HG03354 (cell line): ENCODE data around the gene CNTRL.

Experiments
- ATAC-seq: cut with Tn5 transposase; IDR thresholded peaks from one replicate; pipeline ENCODE4 v1.9.1; 2021; ENCODE audit warnings: mild to moderate bottlenecking; ENCODE audit not compliant: unreplicated experiment, poor library complexity, severe bottlenecking

CNTRL gene

GRCh38 chr9:121192959-121193640 is 118.3 kb downstream of the CNTRL start:
- ATAC-seq = no peak

- ATAC-seq = no peak
Observed at GRCh38 chr9:121194730-121195129, 120.0 kb downstream of the CNTRL start.

GRCh38 chr9:121196389-121196788 is 121.6 kb downstream of the CNTRL start:
- peak; percentile 43 for ATAC-seq

- ATAC-seq = no peak
Observed at GRCh38 chr9:121197132-121197531, 122.4 kb downstream of the CNTRL start.

- ATAC-seq = no peak
Observed at GRCh38 chr9:121198512-121199042, 123.8 kb downstream of the CNTRL start.

DNA sequence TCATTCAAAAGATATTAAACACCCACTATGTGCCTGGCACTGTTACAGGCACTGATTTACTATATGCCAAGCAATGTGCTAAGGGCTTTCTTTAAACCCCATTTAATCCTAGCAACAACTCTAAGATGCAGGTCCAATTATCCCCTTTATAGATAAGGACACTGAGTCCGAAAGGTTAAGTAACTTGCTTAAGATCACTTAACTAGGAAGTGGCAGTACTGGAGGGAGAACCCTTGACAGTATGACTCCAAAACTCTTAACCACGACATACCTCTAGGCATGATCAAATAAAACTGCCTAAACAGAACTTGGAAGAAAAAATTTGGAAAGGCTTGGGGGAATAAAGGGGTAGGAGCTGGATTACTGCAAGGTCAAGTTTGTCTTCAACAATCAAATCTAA is 125.2 kb downstream of the CNTRL start:
- no peak for ATAC-seq

GRCh38 chr9:121200356-121200755 is 125.6 kb downstream of the CNTRL start:
- ATAC-seq = no peak

DNA sequence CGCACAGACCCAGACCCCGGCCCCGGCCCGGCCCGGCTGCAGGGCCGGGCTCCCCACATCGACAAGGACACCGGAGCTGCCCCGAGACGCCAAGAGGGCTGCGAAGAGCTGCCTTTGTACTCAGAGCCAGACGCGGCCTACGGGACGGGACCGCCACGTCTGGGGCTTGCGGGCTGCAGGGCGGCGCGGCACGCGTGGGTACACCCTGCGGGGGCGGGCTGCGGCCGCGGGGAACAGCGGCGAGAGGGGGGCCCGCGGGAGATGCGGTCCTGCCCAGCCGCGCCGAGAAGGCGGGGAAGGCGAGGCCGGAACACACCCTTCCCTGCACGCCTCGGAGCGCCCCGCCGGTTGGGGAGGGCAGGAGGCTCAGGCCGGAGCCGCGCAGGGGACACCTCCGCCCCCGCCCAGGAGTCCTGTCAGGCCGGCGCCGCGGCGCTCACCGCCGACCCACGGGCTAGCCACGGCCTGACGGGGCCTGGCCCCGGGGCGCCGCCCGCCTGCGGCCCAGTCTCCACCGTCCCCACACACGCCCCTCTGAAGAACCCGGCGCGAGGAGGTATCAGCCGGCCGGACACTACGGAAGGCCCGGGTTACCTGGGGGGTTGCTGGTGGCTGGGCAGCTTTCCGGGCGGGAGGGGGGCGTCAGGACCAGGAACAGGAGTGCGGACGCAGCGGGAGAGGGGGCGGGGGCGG is 126.4 kb downstream of the CNTRL start:
- peak; percentile 32 for ATAC-seq

DNA sequence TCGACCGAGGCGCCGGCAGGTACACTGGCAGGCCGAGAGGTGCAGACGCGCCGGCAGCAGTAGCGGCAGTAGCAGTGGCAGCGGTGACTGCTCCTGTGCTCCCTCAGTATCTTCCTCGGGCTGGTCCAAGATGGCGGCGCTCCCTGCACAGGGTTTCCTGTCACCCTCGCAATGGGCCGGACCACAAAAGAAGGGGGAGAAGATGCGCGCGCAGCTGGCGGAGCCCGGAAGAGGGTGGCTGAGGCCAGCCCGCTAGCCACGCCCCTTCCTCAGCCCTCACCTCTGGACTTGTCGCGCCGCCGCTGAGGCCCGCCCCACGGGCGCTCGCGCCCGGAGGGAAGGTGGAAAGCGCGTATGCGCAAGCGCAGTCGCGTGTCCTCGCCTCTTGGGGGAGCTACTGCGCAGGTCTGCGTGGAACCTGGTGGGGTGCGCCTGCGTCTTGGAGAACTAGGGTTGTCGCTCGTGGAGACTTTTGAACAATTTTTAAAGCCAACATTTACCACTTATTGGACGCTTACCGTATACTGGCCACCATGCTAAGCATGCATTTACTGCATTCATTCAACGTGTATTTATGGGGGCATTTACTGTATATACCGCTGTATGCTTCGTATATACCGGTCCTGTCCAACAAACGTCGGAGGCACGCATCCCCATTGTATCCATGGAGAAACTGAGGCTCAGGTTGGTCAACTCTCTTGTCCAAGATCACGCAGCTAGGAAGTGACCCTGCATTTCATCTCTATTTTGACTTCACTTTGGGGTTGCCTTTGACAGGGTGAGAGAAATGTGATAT is 127.2 kb downstream of the CNTRL start, which contains the start of gene RAB14:
TSS of gene RAB14 (minus strand) at position 132 of the 796 bp plus-strand sequence. CDS start 8,457 bp downstream, outside the sequence.
- peak; percentile 89 for ATAC-seq

DNA sequence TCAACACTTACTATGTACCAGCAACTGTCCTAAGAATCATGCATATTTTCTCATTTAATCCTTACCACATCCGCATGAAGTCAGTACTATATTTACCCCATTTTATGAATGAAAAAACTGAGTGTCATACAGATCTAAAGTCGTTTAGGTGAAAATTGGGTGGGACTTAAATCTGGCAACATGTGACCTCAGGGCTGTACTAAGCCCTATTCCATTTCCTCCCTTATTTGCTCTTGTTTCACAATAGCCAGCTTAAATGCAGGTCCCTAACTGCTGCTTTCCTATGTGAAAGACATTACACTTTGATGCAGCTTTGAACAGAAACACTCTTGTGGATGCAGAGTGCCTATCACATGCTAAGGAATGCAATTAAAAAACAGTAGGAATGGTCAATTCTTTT is 129.4 kb downstream of the CNTRL start:
- ATAC-seq = no peak

- ATAC-seq = no peak
Observed at GRCh38 chr9:121204611-121205010, 129.9 kb downstream of the CNTRL start.

DNA sequence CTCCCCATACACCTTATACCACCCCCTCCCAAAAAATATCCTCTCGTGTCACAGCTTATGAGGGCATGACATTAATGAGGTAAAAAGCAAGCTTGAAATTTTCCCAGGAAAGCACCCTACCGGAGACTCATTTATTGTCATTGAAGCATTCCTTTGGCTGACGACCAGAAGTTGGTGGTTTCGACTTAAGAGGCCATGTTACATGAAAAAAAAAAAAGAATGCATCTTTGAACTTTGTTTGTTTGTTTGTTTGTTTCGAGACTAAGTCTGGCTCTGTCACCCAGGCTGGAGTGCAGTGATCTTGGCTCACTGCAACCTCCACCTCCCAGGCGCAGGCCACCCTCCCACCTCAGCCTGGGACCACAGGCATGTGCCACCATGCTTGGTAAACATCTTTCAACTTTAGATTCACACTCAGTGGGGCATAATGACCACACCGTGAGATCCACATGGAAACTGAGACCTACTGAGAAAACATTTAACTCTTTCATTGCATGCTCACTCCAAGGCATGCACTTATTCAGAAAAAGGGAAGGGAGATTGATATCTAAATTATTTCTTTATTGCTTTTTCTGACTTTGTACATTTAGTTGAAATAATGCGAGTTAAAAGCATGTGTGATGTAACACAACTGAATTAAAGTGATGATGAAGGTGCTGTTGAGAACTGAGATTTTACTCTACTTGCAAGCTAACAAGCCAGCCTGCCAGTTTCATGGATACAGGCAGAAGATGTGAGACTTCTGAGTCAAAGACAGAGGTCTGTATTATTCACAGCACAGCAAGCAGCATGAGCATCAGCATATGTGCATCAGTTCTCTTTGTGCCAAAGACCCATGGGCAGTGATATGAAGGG is 132.0 kb downstream of the CNTRL start:
- ATAC-seq = peak; percentile 40

GRCh38 chr9:121207371-121207940 is 132.7 kb downstream of the CNTRL start:
- peak; percentile 91 for ATAC-seq

DNA sequence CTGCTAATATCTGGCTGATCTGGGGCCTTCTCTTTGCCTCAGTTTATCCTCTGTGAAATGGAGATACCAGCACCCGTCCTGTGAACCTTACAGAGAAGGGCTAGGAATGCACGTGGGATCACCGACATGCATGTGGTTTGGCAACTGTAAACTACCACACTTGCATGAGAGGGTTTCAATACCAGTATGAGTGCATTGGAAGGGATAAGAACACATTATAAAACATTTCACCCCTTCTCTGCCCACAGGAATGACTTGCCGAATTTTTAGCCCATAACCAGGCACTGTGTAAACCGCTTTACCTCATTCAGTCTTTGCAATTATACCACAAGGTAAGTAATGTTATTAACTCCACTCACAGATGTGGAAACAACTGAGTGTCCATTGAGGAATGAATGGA is 135.8 kb downstream of the CNTRL start:
- ATAC-seq = no peak

DNA sequence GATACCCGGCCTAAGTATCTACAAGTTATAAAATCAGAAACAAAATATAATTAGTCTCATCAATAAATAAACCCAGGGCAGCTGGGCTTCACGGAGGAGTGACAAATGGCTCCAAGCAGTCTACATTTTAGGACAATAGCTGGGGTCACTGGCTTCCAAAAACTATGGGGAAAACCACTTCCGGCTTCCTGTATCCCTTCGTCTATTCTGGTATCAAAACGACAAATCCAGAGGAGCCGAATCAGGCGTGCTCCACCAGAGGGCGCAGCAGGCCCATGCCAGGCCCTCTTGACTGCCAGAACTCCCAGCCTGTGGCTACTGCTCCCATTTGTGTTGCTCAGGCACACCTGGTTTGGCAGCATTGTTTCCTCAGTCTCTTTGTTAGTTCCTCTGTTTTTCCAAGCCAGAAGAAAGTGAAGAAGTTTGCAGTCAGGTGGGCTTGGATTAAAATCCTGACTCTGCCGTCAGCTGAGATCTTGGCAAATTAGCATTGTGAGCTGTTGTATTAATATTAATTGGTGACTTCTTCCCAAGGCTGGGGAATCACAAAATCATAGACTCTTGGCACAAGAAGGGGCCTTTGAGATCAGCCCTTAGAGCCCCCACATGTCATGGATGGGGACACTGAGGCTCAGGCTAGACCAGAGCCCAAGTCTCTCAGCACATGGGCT is 138.5 kb downstream of the CNTRL start:
- ATAC-seq = peak; percentile 62

GRCh38 chr9:121214005-121214404 is 139.2 kb downstream of the CNTRL start:
- ATAC-seq = no peak

- no peak for ATAC-seq
Observed at GRCh38 chr9:121216271-121216805, 141.6 kb downstream of the CNTRL start.

DNA sequence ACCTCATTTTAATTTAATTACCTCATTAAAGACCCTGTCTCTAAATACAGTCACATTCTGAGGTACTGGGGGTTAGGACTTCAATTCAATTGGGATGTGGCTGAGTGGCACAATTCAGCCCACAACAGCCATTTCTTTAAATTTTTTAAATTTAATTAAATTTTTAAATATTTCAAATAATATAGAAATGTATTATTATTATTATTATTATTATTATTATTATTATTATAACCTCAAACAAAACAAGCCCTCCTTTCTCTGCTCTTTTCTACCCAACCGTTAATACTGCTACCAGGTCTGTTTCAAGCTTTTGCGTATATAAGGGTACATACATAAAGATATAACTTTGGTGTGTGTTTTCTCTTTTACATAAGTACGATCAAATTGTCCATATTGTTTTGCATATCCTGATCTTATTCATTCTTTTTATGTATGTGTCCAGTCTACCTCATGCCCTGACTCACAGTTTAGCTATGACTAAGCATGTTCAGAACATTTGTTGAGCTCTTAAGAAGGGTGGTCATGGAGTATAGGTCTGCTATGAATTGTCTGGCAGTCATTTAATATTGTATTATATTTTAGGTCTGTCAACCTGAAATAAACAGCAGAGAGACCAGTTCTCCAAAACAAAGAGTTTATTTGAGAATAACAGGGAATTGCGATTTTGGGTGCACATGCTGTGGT is 143.0 kb downstream of the CNTRL start:
- ATAC-seq = peak; percentile 89
